ENCODE data around the gene HOXA3.

DNA sequence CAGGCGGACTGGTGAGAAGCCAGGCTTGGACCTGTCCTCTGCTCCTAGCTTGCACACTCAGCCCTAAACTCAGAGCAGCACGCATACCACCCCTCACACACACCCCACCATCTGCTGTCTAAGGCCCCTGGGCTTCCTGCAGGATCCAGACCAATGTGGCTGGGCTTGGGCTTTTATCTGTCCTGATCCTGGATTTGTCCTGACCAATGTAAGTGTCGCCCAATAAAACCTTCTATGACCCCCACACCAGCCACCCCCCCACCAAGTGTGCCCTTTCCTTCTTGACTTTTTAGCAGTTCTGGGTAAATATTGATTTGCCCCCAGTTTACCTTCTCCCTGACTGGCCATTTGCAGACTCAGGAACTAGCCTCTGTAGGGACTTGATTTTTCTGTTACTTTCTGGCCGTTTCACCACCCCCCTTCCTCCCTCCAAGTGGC is 49.2 kb upstream of the HOXA3 start:
- TF ChIP-seq, protein P1, sequence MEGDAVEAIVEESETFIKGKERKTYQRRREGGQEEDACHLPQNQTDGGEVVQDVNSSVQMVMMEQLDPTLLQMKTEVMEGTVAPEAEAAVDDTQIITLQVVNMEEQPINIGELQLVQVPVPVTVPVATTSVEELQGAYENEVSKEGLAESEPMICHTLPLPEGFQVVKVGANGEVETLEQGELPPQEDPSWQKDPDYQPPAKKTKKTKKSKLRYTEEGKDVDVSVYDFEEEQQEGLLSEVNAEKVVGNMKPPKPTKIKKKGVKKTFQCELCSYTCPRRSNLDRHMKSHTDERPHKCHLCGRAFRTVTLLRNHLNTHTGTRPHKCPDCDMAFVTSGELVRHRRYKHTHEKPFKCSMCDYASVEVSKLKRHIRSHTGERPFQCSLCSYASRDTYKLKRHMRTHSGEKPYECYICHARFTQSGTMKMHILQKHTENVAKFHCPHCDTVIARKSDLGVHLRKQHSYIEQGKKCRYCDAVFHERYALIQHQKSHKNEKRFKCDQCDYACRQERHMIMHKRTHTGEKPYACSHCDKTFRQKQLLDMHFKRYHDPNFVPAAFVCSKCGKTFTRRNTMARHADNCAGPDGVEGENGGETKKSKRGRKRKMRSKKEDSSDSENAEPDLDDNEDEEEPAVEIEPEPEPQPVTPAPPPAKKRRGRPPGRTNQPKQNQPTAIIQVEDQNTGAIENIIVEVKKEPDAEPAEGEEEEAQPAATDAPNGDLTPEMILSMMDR (IDR thresholded peaks at IDR 0.05; ENCODE audit: low read depth, low read length), result no peak
- TF ChIP-seq MAX (IDR thresholded peaks at IDR 0.05; ENCODE audit: low read depth, low read length), result no peak; the same call in none of the 2 replicates

Data from NB4 (cell line).